Natural killer cell (primary cell): ENCODE data around the gene TSFM. TPM values are rescaled to one million over a fixed set of nuclear protein-coding genes. Genes with fewer than 3 reads are reported as not detected.

Source experiments
- ATAC-seq, 3 donors: fragments of 150-1000 bp in 2 of 3; fragments of 200-7000 bp in 1 of 3; cut with Tn5 transposase; 1 replicate in 1 of 3; 2 replicates in 2 of 3; pipeline ENCODE4 v1.10.0; 2021; ENCODE audit warnings: mild to moderate bottlenecking in 2 of 3, moderate library complexity in 2 of 3
- DNase-seq, 2 donors: peaks; one replicate each; pipeline versions ENCODE4 v3.0.0 to v3.0.0-alpha.2; 2013 to 2021; ENCODE audit warnings: mixed read lengths in 1 of 2
- H3K27ac ChIP-seq: one replicate; pipeline ENCODE4 v1.5.1; 2013; ENCODE audit warnings: mild to moderate bottlenecking, low read length
- H3K27me3 ChIP-seq: one replicate; pipeline ENCODE4 v1.6.1; 2013; ENCODE audit warnings: low read length; ENCODE audit not compliant: control insufficient read depth, insufficient read depth
- H3K36me3 ChIP-seq: one replicate; pipeline ENCODE4 v1.6.1; 2013; ENCODE audit warnings: low read length; ENCODE audit not compliant: control insufficient read depth, insufficient read depth
- H3K4me1 ChIP-seq: one replicate; pipeline ENCODE4 v1.6.1; 2013; ENCODE audit warnings: low read length; ENCODE audit not compliant: control insufficient read depth, insufficient read depth
- H3K4me3 ChIP-seq: one replicate; pipeline ENCODE4 v1.5.1; 2013; ENCODE audit warnings: low read length
- H3K9me3 ChIP-seq: one replicate; pipeline ENCODE4 v1.6.1; 2013; ENCODE audit warnings: low read length; ENCODE audit not compliant: control insufficient read depth, insufficient read depth
- H3K27ac Mint-ChIP-seq, 2 donors: one replicate each; pipeline ENCODE4 v1.8.0; 2022; ENCODE audit warnings: mild to moderate bottlenecking in 2 of 2, mixed read lengths in 2 of 2, moderate library complexity in 1 of 2
- H3K27me3 Mint-ChIP-seq, 2 donors: one replicate each; pipeline ENCODE4 v1.8.0; 2022; ENCODE audit warnings: low read depth in 2 of 2, mixed read lengths in 2 of 2
- H3K36me3 Mint-ChIP-seq: one replicate; pipeline ENCODE4 v1.8.0; 2022; ENCODE audit warnings: mixed read lengths
- H3K4me1 Mint-ChIP-seq, 2 donors: one replicate each; pipeline ENCODE4 v1.8.0; 2022; ENCODE audit warnings: mixed read lengths in 2 of 2
- H3K4me3 Mint-ChIP-seq: one replicate; pipeline ENCODE4 v1.8.0; 2022; ENCODE audit warnings: mild to moderate bottlenecking, moderate library complexity, mixed read lengths
- H3K9me3 Mint-ChIP-seq, 2 donors: one replicate each; pipeline ENCODE4 v1.8.0; 2022; ENCODE audit warnings: mixed read lengths in 2 of 2
- CTCF ChIP-seq: fragments of 200-600 bp; IDR thresholded peaks from one replicate; pipeline ENCODE4 v1.8.0; 2022; ENCODE audit warnings: antibody characterized with exemption
- WGBS: methylation state at CpG from one replicate; pipeline ENCODE4 v1.1.7; 2013; ENCODE audit warnings: missing lambda C conversion rate; ENCODE audit not compliant: insufficient coverage; 5-methylcytosine and 5-hydroxymethylcytosine counted together
- intact Hi-C: fragments of 100-400 bp; cut with micrococcal nuclease; formaldehyde crosslinking; loops from one replicate; pipeline ENCODE4 v1.14.2; 2022
- total RNA-seq, 4 donors: library from RNA; stranded (reverse); fragments of 120-200 nt in 1 of 4; gene quantifications; one replicate each; pipeline versions ENCODE4 v1.2.3 to v1.2.4, GENCODE V29; 2013 to 2022

The TSFM gene
- total RNA-seq, 3 donors from 2014 or later (not counting 1 experiment from before 2014, with no cell fraction given) = 17.6 to 19.7 (median 17.7) TPM

GRCh38 chr12:57759360-57759980 lies 23.1 kb upstream of the TSFM start:
- peak; percentile 39 for TF ChIP-seq CTCF
- Histone ChIP-seq H3K4me1 (peaks cover 19% of the 10 kb centered on the region), H3K27ac (no peak overlapping the region), H3K27me3 (peaks cover 12% of the 10 kb centered on the region), H3K4me3 (no peak overlapping the region), H3K9me3 (no peaks in the 10 kb centered on the region), H3K36me3 (peaks cover 12% of the 10 kb centered on the region)
- Mint-ChIP-seq H3K36me3 (no peaks in the 10 kb centered on the region), H3K27ac (no peak overlapping the region), H3K27me3 (peaks cover 15 to 21% of the 10 kb centered on the region in 2 donors), H3K9me3 (no peaks in the 10 kb centered on the region), H3K4me3 (no peak overlapping the region), H3K4me1 (peaks cover 22 to 34% of the 10 kb centered on the region in 2 donors)
- intact Hi-C loops = no loop called here
- WGBS = 45% methylated on average over 3 of the region's 3 CpGs
- ATAC-seq (peak in 1 of 3 donors; percentile 34), DNase-seq (peak in 1 of 2 donors; percentile 75)

- intact Hi-C loops = no loop called here
Observed at GRCh38 chr12:57760347-57760982, 22.1 kb upstream of the TSFM start.

GRCh38 chr12:57761391-57761998 lies 21.1 kb upstream of the TSFM start:
- Mint-ChIP-seq H3K36me3 (no peaks in the 10 kb centered on the region), H3K27me3 (peaks cover 30 to 36% of the 10 kb centered on the region in 2 donors), H3K27ac (no peak overlapping the region), H3K4me1 (peaks cover 32 to 40% of the 10 kb centered on the region in 2 donors), H3K9me3 (no peaks in the 10 kb centered on the region), H3K4me3 (no peak overlapping the region)
- WGBS = 96% methylated on average over 4 of the region's 4 CpGs
- H3K4me1 ChIP-seq = peaks cover 29% of the 10 kb centered on the region
- peaks cover 32% of the 10 kb centered on the region for H3K27me3 ChIP-seq
- no peak for ATAC-seq
- no peak overlapping the region for H3K27ac ChIP-seq
- DNase-seq = no peak
- H3K36me3 ChIP-seq = peaks cover 12% of the 10 kb centered on the region
- TF ChIP-seq CTCF = no peak
- H3K9me3 ChIP-seq = no peaks in the 10 kb centered on the region
- intact Hi-C loops = no loop called here
- no peak overlapping the region for H3K4me3 ChIP-seq

More at GRCh38 chr12:57760347-57760982, 22.1 kb upstream of the TSFM start:
- peaks cover 24 to 31% of the 10 kb centered on the region in 2 donors for H3K27me3 Mint-ChIP-seq
- no peak for TF ChIP-seq CTCF
- Histone ChIP-seq H3K9me3 (no peaks in the 10 kb centered on the region), H3K27ac (no peak overlapping the region), H3K27me3 (peaks cover 22% of the 10 kb centered on the region), H3K36me3 (peaks cover 12% of the 10 kb centered on the region), H3K4me3 (no peak overlapping the region), H3K4me1 (peaks cover 26% of the 10 kb centered on the region)
- H3K36me3 Mint-ChIP-seq = no peaks in the 10 kb centered on the region
- DNase-seq (no peak), ATAC-seq (no peak)
- H3K4me3 Mint-ChIP-seq = no peak overlapping the region
- no peak overlapping the region for H3K27ac Mint-ChIP-seq
- H3K4me1 Mint-ChIP-seq = peaks cover 27 to 40% of the 10 kb centered on the region in 2 donors
- H3K9me3 Mint-ChIP-seq = no peaks in the 10 kb centered on the region
- 100% methylated on average over 1 of the region's 3 CpGs for WGBS
